ENCODE data around the gene GOSR1. TPM values are rescaled to one million over a fixed set of nuclear protein-coding genes. Genes with fewer than 3 reads are reported as not detected.
"Not testable (repeated sequence)": the region's sequence is repeated elsewhere in the genome, so short reads cannot be mapped to it uniquely, and the experiment has no call there.

Gene GOSR1
- total RNA-seq, 2 experiments from 2014 or later, result 43.2 to 45.6 TPM

DNA sequence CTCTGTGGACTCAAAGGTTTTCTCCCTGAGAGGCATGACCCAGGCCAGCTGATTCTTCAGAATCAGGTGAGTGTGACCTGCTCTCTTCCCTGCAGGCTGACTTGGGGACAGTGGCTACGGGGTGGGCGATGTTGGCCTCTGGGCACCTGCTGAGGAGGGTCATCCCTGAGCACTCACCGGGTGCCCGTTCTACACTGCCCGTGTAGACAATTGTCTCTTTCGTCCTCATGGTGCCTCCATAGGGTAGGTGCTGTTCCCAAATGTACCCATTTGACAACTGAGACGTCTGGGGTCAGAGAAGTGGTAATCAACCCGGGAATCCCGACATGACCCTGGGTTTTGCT lies 74.8 kb downstream of the GOSR1 start:
- no peak overlapping the region for H3K27ac Mint-ChIP-seq
- no peak overlapping the region for H3K4me3 Mint-ChIP-seq
- H3K9me3 Mint-ChIP-seq, result no peaks in the 10 kb centered on the region
- no peaks in the 10 kb centered on the region for H3K4me1 Mint-ChIP-seq (ENCODE audit: low read depth)
- H3K36me3 Mint-ChIP-seq (ENCODE audit: low read depth), result no peaks in the 10 kb centered on the region
- Histone ChIP-seq H3K4me3 (ENCODE audit: low read length) (no peak overlapping the region), H3K27me3 (ENCODE audit: control insufficient read depth in 1 of 2, insufficient read depth in 2 of 2, low read length in 2 of 2) (no peaks in the 10 kb centered on the region), H3K9me3 (ENCODE audit: control insufficient read depth in 1 of 2, insufficient read depth in 1 of 2, low read length in 2 of 2) (no peaks in the 10 kb centered on the region), H3K36me3 (ENCODE audit: insufficient read depth, low read length) (no peaks in the 10 kb centered on the region), H3K4me1 (ENCODE audit: insufficient read depth, low read length) (no peaks in the 10 kb centered on the region), H3K27ac (ENCODE audit: low read depth in 1 of 2, low read length in 2 of 2) (no peak overlapping the region)
- DNase-seq, result no peak
- intact Hi-C loops (cut with DNase I, micrococcal nuclease), result no loop called here
- ATAC-seq (ENCODE audit: poor library complexity), result no peak
- ChIA-PET CTCF (no interaction called here), POLR2A (no interaction called here)
- H3K27me3 Mint-ChIP-seq, result no peaks in the 10 kb centered on the region
- TF ChIP-seq, protein P1, sequence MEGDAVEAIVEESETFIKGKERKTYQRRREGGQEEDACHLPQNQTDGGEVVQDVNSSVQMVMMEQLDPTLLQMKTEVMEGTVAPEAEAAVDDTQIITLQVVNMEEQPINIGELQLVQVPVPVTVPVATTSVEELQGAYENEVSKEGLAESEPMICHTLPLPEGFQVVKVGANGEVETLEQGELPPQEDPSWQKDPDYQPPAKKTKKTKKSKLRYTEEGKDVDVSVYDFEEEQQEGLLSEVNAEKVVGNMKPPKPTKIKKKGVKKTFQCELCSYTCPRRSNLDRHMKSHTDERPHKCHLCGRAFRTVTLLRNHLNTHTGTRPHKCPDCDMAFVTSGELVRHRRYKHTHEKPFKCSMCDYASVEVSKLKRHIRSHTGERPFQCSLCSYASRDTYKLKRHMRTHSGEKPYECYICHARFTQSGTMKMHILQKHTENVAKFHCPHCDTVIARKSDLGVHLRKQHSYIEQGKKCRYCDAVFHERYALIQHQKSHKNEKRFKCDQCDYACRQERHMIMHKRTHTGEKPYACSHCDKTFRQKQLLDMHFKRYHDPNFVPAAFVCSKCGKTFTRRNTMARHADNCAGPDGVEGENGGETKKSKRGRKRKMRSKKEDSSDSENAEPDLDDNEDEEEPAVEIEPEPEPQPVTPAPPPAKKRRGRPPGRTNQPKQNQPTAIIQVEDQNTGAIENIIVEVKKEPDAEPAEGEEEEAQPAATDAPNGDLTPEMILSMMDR (IDR thresholded peaks at IDR 0.05), result no peak

DNA sequence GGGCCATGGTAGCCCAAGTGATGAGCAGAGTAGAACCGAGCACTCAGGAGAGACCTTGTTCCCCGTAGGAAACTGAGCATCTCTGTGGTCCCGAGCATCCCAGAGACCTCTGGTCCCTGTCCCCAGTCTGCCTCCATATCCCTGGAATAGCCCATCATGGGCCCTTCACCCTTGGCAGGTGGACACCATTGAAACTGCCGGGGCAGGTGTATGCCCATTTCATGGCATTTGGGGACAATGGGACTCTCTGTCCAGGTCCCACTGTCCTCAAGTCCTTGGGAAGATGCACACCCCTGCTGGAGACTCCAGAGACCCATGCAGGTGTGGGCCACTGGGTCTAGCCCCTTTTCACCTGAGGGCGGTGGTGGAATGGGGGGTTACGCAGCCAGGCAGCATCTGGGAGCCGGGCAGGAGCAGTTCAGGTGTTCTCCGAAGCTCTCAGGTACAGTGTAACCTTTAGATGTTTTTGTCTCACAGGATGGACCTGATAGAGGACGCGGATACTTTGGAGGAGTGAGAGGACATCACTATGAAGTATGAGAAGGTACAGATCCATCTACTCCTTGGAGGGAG lies 75.9 kb downstream of the GOSR1 start:
- H3K36me3 Mint-ChIP-seq (ENCODE audit: low read depth), result no peaks in the 10 kb centered on the region
- H3K4me3 Mint-ChIP-seq, result no peak overlapping the region
- intact Hi-C loops (cut with DNase I, micrococcal nuclease), result no loop called here
- H3K27ac Mint-ChIP-seq, result no peak overlapping the region
- CTCF ChIA-PET, result no interaction called here
- H3K4me1 ChIP-seq (ENCODE audit: insufficient read depth, low read length), result no peaks in the 10 kb centered on the region
- H3K36me3 ChIP-seq (ENCODE audit: insufficient read depth, low read length), result no peaks in the 10 kb centered on the region
- no peak overlapping the region for H3K27ac ChIP-seq (ENCODE audit: low read depth in 1 of 2, low read length in 2 of 2)
- no peaks in the 10 kb centered on the region for H3K4me1 Mint-ChIP-seq (ENCODE audit: low read depth)
- DNase-seq (no peak), ATAC-seq (ENCODE audit: poor library complexity) (no peak)
- POLR2A ChIA-PET, result no interaction called here
- no peaks in the 10 kb centered on the region for H3K27me3 Mint-ChIP-seq
- TF ChIP-seq, protein P1 (IDR thresholded peaks at IDR 0.05), result no peak
- no peaks in the 10 kb centered on the region for H3K9me3 Mint-ChIP-seq
- H3K27me3 ChIP-seq (ENCODE audit: control insufficient read depth in 1 of 2, insufficient read depth in 2 of 2, low read length in 2 of 2), result no peaks in the 10 kb centered on the region
- no peaks in the 10 kb centered on the region for H3K9me3 ChIP-seq (ENCODE audit: control insufficient read depth in 1 of 2, insufficient read depth in 1 of 2, low read length in 2 of 2)
- no peak overlapping the region for H3K4me3 ChIP-seq (ENCODE audit: low read length)

DNA sequence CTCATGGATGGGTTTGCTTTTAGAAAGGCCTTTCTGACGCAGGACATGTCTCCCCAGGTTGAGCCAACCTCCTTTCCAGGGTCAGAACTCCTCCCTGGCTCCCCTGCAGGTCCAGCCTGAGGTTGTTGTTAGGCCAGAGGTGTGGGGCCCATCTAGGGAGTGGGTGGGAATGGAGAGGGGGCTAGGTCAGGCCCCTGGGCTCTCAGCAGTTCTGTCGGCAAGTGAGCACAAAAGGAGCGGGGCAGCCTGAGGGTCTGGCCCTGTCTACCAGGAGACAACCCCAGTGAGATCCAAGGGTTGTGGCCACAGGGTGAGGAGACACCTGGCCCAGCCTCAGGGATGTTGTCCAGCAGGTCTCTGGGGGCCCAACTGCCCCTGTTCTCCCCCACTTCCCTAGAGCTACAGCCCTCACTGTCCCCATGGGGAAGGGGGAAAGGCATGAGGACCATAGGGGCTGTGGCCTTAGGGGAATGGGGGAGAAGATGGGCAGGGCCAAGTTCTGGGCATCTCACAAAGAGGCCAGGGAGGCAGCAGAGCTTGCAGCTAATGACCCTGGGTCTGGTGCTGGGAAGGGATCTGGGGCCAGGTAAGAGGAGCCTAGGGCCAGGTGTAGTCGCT lies 76.7 kb downstream of the GOSR1 start:
- CTCF ChIA-PET, result not testable (repeated sequence)

More for the DNA sequence above, 76.7 kb downstream of the GOSR1 start:
- H3K4me1 ChIP-seq (ENCODE audit: insufficient read depth, low read length); H3K36me3 Mint-ChIP-seq (ENCODE audit: low read depth); H3K27ac ChIP-seq (ENCODE audit: low read depth in 1 of 2, low read length in 2 of 2); H3K4me3 ChIP-seq (ENCODE audit: low read length); POLR2A ChIA-PET; H3K27me3 ChIP-seq (ENCODE audit: control insufficient read depth in 1 of 2, insufficient read depth in 2 of 2, low read length in 2 of 2); H3K4me3 Mint-ChIP-seq; intact Hi-C loops (cut with DNase I, micrococcal nuclease); H3K4me1 Mint-ChIP-seq (ENCODE audit: low read depth); H3K9me3 ChIP-seq (ENCODE audit: control insufficient read depth in 1 of 2, insufficient read depth in 1 of 2, low read length in 2 of 2); DNase-seq; H3K36me3 ChIP-seq (ENCODE audit: insufficient read depth, low read length); H3K27me3 Mint-ChIP-seq; ATAC-seq (ENCODE audit: poor library complexity); H3K9me3 Mint-ChIP-seq; H3K27ac Mint-ChIP-seq: not testable (repeated sequence)
